HepG2 (cell line): ENCODE data around the gene MRPS25.

Source experiments
- BCL6 ChIP-seq: IDR thresholded peaks from 2 replicates; pipeline ENCODE4 v1.6.1; 2016; ENCODE audit warnings: missing genetic modification reagents, missing compliant biosample characterization
- EP300 ChIP-seq, 3 experiments: sonication (generic) in 1 of 3; formaldehyde crosslinking in 1 of 3; IDR thresholded peaks; 2 replicates each; pipeline versions ENCODE4 v1.5.1 to v1.6.1; 2011 to 2020; ENCODE audit warnings: low read depth in 2 of 3, low read length in 2 of 3, borderline replicate concordance in 1 of 3, improper control_type of control experiment in 1 of 3, mild to moderate bottlenecking in 1 of 3, missing genetic modification reagents in 1 of 3, moderate library complexity in 1 of 3
- NR1H2 ChIP-seq: sonication (generic); formaldehyde crosslinking; IDR thresholded peaks from 2 replicates; pipeline ENCODE4 v1.8.1; 2022; ENCODE audit warnings: low read depth, missing genetic modification reagents, borderline replicate concordance
- SMAD3 ChIP-seq: sonication (generic); formaldehyde crosslinking; IDR thresholded peaks from 2 replicates; pipeline ENCODE4 v1.4.0; 2020; ENCODE audit warnings: missing genetic modification reagents
- ZNF383 ChIP-seq: sonication (generic); formaldehyde crosslinking; IDR thresholded peaks from 2 replicates; pipeline ENCODE4 v1.4.0; 2020; ENCODE audit warnings: missing genetic modification reagents, mild to moderate bottlenecking, borderline replicate concordance
- TF ChIP-seq, protein P1 (sequence below): sonication (generic); formaldehyde crosslinking; IDR thresholded peaks from 2 replicates; pipeline ENCODE4 v1.4.0; 2020; ENCODE audit warnings: missing genetic modification reagents
- TF ChIP-seq, protein P2 (sequence below): sonication (generic); formaldehyde crosslinking; IDR thresholded peaks from 2 replicates; pipeline ENCODE4 v1.5.1; 2020; ENCODE audit warnings: mild to moderate bottlenecking, missing genetic modification reagents, moderate library complexity

DNA sequence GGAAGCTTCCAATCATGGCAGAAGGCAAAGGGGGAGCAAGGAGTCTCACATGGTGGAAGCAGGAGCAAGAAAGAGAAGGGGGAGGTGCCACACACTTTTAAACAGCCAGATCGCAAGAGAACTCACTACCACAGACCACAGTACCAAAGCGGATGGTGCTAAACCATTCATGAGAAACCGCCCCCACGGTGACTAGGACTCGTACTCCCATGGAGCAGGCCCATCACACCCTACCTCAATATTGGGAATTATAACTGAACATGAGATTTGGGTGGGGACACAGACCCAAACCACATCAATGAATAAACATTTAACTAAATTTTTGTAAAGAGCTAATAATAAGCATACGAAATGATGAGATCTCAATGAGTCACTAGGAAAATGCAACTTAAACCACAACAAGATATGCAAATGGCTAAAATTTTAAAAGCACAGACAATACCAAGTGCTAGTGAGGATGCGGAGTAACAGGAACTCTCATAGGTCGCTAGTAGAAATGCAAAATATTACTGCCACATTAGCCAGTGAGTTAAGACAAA is 10.0 kb downstream of the MRPS25 start:
- TF ChIP-seq ZNF383: no peak
- TF ChIP-seq NR1H2 (CRISPR knock-in tag): no peak
- TF ChIP-seq SMAD3 (CRISPR knock-in tag): no peak
- TF ChIP-seq EP300 (IDR thresholded peaks at IDR 0.05; ENCODE audit: low read depth in 2 of 2, low read length in 2 of 2): no peak
- no peak for TF ChIP-seq EP300 (CRISPR knock-in tag; IDR thresholded peaks at IDR 0.05; ENCODE audit: borderline replicate concordance)
- no peak for TF ChIP-seq BCL6 (CRISPR knock-in tag)
- TF ChIP-seq, protein P1, sequence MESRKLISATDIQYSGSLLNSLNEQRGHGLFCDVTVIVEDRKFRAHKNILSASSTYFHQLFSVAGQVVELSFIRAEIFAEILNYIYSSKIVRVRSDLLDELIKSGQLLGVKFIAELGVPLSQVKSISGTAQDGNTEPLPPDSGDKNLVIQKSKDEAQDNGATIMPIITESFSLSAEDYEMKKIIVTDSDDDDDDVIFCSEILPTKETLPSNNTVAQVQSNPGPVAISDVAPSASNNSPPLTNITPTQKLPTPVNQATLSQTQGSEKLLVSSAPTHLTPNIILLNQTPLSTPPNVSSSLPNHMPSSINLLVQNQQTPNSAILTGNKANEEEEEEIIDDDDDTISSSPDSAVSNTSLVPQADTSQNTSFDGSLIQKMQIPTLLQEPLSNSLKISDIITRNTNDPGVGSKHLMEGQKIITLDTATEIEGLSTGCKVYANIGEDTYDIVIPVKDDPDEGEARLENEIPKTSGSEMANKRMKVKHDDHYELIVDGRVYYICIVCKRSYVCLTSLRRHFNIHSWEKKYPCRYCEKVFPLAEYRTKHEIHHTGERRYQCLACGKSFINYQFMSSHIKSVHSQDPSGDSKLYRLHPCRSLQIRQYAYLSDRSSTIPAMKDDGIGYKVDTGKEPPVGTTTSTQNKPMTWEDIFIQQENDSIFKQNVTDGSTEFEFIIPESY (CRISPR knock-in tag): no peak
- TF ChIP-seq, protein P2, sequence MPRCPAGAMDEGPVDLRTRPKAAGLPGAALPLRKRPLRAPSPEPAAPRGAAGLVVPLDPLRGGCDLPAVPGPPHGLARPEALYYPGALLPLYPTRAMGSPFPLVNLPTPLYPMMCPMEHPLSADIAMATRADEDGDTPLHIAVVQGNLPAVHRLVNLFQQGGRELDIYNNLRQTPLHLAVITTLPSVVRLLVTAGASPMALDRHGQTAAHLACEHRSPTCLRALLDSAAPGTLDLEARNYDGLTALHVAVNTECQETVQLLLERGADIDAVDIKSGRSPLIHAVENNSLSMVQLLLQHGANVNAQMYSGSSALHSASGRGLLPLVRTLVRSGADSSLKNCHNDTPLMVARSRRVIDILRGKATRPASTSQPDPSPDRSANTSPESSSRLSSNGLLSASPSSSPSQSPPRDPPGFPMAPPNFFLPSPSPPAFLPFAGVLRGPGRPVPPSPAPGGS (CRISPR knock-in tag): no peak
